ENCODE measurements around the gene GLIS2.
A peak's percentile ranks its signal among the peaks of the same experiment; 100 is the strongest.

The GLIS2 gene

DNA sequence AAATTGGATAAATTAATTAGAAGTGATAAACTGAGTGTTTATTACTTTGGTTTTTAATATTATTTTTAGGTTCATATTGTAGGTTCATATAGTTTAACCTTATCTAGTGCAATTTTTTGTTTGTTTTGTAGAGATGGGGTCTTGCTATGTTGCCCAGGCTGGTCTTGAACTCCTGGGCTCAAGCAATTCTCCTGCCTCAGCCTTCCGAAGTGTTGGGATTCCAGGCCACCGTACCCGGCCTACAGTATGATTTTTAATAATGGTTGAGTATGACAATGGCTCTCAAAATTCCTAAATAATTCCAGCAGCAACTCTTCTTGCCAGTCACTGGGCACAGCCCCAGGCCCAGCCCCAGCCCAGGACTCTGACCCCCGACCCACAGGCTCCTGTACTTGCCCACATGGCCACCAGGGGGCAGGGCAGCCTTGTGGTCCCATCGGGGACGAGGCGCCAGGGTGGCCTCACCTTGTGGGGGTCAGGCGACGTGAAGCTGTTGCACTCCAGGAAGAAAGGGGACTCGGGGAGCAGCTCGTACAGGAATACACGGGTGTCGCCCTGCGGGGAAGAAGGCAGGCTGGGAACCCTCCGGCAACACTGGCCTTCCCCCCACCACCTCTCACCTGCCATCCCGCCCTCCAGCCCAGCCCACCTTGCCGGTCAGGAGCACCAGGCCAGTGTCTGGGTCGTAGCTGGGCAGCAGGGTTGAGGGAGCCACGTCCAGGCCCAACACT is 43.1 kb downstream of the GLIS2 start:
- Mint-ChIP-seq H3K4me3 (no peak overlapping the region), H3K4me1 (ENCODE audit: low read depth) (no peaks in the 10 kb centered on the region), H3K36me3 (ENCODE audit: low read depth) (peaks cover 8% of the 10 kb centered on the region), H3K27me3 (no peaks in the 10 kb centered on the region), H3K27ac (no peak overlapping the region), H3K9me3 (no peaks in the 10 kb centered on the region)

- Mint-ChIP-seq H3K4me3 (no peak overlapping the region), H3K36me3 (ENCODE audit: low read depth) (peaks cover 8% of the 10 kb centered on the region), H3K27ac (no peak overlapping the region), H3K27me3 (no peaks in the 10 kb centered on the region), H3K4me1 (ENCODE audit: low read depth) (no peaks in the 10 kb centered on the region), H3K9me3 (no peaks in the 10 kb centered on the region)
These were observed 44.0 kb downstream of the GLIS2 start for GRCh38 chr16:4359914-4360313.

DNA sequence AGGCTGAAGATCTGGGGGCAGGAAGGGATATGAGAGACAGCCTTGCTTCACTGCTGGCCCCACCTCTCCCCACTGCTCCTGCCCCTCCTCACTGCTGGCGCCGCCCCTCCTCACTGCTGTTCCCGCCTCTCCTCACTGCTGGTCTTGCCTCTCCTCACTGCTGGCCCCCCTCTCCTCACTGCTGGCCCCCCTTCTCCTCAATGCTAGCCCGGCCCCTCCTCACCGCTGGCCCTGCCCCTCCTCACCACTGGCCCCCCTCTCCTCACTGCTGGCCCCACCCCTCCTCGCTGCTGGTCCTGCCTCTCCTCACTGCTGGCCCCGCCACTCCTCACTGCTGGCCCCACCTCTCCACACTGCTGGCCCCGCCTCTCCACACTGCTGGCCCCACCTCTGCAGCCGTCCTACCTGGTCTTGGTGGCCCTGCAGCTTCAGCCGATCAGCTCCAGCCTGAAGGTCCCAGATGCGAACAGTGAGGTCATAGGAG is 44.7 kb downstream of the GLIS2 start:
- no peaks in the 10 kb centered on the region for H3K9me3 Mint-ChIP-seq
- H3K4me3 Mint-ChIP-seq = no peak overlapping the region
- H3K27me3 Mint-ChIP-seq = no peaks in the 10 kb centered on the region
- no peaks in the 10 kb centered on the region for H3K4me1 Mint-ChIP-seq (ENCODE audit: low read depth)
- H3K36me3 Mint-ChIP-seq (ENCODE audit: low read depth) = peaks cover 8% of the 10 kb centered on the region
- H3K27ac Mint-ChIP-seq = no peak overlapping the region

- H3K27me3 Mint-ChIP-seq = no peaks in the 10 kb centered on the region
- no peak overlapping the region for H3K4me3 Mint-ChIP-seq
- H3K36me3 Mint-ChIP-seq (ENCODE audit: low read depth) = peaks cover 8% of the 10 kb centered on the region
- H3K27ac Mint-ChIP-seq = no peak overlapping the region
- no peaks in the 10 kb centered on the region for H3K4me1 Mint-ChIP-seq (ENCODE audit: low read depth)
- no peaks in the 10 kb centered on the region for H3K9me3 Mint-ChIP-seq
These were observed 45.4 kb downstream of the GLIS2 start for GRCh38 chr16:4361033-4361943.

DNA sequence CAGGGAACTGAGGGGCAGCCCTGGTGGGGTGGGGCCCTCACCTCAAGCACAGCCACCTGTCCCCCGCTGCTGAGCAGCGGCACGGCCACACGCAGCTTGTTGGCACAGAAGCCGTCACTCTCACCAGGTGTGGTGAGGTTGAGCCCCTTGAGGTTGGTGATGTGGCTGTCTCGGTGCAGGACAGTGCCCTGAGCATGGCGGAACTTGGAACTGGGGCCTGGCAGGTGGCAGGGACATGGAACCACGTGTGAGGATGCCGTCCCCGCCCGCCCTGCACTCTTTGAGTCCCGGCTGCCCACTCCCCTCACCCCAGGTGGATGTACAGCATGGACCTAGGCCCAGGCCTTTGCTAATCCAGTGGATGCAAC is 46.1 kb downstream of the GLIS2 start:
- H3K27me3 Mint-ChIP-seq = no peaks in the 10 kb centered on the region
- no peak overlapping the region for H3K4me3 Mint-ChIP-seq
- H3K9me3 Mint-ChIP-seq = no peaks in the 10 kb centered on the region
- H3K27ac Mint-ChIP-seq = no peak overlapping the region
- no peaks in the 10 kb centered on the region for H3K4me1 Mint-ChIP-seq (ENCODE audit: low read depth)
- H3K36me3 Mint-ChIP-seq (ENCODE audit: low read depth) = peaks cover 8% of the 10 kb centered on the region

DNA sequence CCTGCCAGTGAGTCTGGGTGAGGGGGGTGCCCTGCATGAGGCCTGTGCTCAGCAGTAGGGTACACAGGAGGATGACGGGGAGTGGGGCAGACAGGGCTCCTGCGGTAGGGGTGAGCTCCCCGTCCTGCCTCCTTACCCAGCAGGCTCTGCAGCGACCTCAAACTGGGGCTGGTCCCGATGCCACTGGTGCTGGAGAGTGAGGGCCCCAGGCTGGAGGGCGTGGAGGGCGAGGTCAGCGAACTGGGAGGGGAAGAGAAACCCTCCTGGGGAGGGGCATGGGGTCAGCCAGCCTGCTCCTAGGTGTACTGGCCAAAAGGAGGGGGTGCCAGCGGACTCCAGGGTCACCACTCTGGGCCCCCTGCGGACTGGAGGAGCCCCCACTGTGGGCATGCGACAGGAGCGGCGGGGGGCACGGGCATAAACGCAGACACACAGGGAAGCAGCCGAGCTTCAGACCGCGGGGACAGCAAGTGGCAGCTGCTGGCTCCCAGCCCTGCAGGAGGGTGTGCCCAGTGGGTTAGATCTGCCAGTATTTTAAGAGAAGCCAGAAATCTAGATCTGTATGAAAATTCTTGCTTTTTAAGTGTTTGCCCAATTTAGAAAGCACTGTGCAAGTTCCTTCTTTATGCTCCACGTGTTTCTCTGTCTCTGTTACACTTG is 46.7 kb downstream of the GLIS2 start:
- Mint-ChIP-seq H3K4me1 (ENCODE audit: low read depth) (no peaks in the 10 kb centered on the region), H3K27me3 (no peaks in the 10 kb centered on the region), H3K4me3 (no peak overlapping the region), H3K36me3 (ENCODE audit: low read depth) (peaks cover 14% of the 10 kb centered on the region), H3K27ac (no peak overlapping the region), H3K9me3 (no peaks in the 10 kb centered on the region)

DNA sequence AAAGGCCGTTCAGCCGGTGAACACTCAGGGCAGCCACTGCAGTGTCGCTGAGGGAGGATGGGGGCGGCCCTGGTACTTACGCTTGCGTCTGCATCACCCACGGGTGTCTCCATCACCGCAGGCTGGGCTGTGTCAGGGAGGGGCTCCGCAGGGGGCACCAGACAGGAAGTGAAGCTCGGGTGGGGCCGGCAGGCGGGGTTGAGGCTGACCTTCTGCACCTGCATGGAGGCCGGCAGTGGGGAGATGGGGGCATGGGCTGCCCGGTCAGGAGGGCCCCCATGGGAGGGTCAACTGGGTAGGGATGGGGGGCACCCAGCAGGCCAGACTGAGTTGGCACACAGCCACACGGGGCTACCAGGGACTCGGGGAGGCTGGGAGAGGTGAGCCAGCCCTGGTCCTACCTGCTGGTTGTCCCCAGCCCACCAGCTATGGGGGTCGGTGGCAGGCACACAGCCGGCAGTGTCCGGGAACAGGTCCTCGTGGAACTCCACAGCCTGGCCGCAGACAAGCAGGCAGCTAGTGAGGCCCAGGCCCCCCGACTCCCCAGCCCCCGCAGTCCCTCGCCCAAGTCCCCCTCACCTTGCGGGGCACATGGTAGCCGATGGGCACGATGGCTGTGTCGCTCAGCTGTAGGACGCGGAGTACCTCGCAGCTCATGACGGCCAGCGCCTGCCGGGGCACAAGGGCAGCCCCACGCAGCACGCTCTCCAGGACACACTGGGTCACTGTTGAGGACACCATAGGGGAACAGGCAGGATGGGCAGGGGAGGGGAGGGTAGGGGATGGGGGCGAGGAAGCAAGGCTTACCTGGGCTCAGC is 48.5 kb downstream of the GLIS2 start:
- Mint-ChIP-seq H3K4me3 (no peak overlapping the region), H3K9me3 (no peaks in the 10 kb centered on the region), H3K36me3 (ENCODE audit: low read depth) (peaks cover 12% of the 10 kb centered on the region), H3K4me1 (ENCODE audit: low read depth) (no peaks in the 10 kb centered on the region), H3K27me3 (no peaks in the 10 kb centered on the region), H3K27ac (no peak overlapping the region)

DNA sequence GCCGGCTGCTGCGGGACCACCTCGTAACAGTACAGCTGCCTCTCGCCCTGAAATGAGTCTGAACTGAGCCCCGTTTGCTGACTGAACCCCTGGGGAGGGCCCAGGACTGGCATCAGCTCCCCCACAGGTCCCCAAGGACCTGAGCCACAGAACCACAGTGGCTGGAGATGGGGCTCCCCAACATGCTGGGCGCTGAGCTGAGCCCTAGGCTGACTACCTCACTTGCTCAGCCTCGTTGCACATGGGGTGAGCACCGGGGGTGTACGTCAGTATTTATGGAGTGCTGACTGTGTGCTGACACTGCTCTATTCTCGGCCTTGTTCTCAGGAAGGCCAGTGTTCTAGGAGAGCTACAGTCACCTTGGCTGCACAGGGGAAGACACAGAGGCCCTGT is 49.1 kb downstream of the GLIS2 start:
- H3K9me3 Mint-ChIP-seq = no peaks in the 10 kb centered on the region
- H3K4me1 Mint-ChIP-seq (ENCODE audit: low read depth) = no peaks in the 10 kb centered on the region
- H3K36me3 Mint-ChIP-seq (ENCODE audit: low read depth) = peaks cover 12% of the 10 kb centered on the region
- H3K27ac Mint-ChIP-seq = no peak overlapping the region
- H3K27me3 Mint-ChIP-seq = no peaks in the 10 kb centered on the region
- no peak overlapping the region for H3K4me3 Mint-ChIP-seq

DNA sequence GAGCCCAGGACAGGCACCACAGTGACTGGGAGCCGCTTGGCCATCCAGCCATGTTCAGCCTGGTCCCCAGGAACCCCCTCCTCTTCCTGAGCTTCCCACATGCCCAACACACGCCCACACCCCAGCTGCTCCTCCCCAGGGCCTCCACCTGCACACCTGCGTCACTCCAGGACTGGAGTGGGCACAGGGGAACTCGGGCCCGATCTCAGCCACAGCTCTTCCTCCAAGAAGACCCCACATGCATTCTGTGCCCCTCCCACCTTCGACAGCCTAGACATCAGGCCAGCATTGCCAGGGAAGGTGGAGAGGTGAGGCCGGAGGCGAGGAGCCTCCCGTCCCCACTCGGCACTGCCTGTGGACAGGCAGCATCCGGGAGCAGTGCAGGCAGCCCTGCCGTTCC is 49.7 kb downstream of the GLIS2 start:
- no peaks in the 10 kb centered on the region for H3K9me3 Mint-ChIP-seq
- H3K4me1 Mint-ChIP-seq (ENCODE audit: low read depth) = no peaks in the 10 kb centered on the region
- H3K4me3 Mint-ChIP-seq = no peak overlapping the region
- H3K36me3 Mint-ChIP-seq (ENCODE audit: low read depth) = peaks cover 12% of the 10 kb centered on the region
- no peaks in the 10 kb centered on the region for H3K27me3 Mint-ChIP-seq
- H3K27ac Mint-ChIP-seq = no peak overlapping the region

DNA sequence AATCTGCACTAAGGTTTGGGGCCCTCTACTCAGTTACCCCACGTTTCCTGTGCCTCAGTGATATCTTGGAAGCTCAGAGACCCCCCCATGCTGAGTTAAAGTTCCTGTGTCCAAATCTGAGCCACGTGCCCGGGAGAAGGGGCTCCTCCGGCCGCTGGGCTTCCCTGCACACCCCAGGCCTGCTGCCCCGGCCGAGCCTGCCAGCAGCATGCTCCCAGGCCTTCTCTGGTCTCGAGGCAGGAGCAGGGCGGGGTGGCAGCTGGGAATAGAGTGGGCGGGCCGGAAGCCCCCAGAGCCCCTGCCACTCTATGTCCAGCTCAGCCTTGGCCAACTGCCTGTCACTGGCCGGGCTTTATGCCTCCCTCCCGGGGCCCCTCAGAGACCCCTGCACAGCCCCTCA is 50.1 kb downstream of the GLIS2 start:
- Mint-ChIP-seq H3K9me3 (no peaks in the 10 kb centered on the region), H3K4me3 (no peak overlapping the region), H3K36me3 (ENCODE audit: low read depth) (peaks cover 12% of the 10 kb centered on the region), H3K27me3 (no peaks in the 10 kb centered on the region), H3K27ac (no peak overlapping the region), H3K4me1 (ENCODE audit: low read depth) (no peaks in the 10 kb centered on the region)

DNA sequence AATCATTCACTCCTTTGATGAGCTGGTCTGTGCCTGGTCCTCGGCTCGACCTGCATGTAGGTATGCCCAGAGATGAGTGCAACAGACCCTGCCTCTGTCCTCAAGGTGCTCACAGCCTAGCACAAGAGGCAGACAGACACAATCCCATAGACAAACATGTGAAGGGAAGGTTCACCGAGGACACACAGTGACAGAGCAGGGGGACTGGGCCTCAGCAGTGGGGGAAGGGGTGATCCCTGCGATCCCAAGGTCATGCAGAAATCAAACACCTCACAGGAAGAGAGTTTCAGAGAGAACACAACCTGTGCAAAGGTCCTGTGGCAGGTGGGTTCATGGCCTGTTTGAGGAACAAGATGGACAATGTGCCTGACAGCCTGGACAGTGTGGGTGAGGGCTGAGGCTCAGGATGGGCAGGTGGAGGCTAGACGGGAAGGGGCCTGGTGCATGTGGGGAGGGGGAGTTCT is 51.6 kb downstream of the GLIS2 start:
- no peaks in the 10 kb centered on the region for H3K27me3 Mint-ChIP-seq
- H3K9me3 Mint-ChIP-seq = no peaks in the 10 kb centered on the region
- peak overlapping the region; percentile 75 for H3K27ac Mint-ChIP-seq
- peaks cover 12% of the 10 kb centered on the region for H3K36me3 Mint-ChIP-seq (ENCODE audit: low read depth)
- H3K4me3 Mint-ChIP-seq = no peak overlapping the region
- no peaks in the 10 kb centered on the region for H3K4me1 Mint-ChIP-seq (ENCODE audit: low read depth)

- peaks cover 7% of the 10 kb centered on the region for H3K36me3 Mint-ChIP-seq (ENCODE audit: low read depth)
- no peak overlapping the region for H3K27ac Mint-ChIP-seq
These were observed 53.3 kb downstream of the GLIS2 start for GRCh38 chr16:4369007-4369733.

GRCh38 chr16:4370151-4370550 is 54.3 kb downstream of the GLIS2 start:
- Mint-ChIP-seq H3K27me3 (no peaks in the 10 kb centered on the region), H3K27ac (no peak overlapping the region), H3K9me3 (no peaks in the 10 kb centered on the region), H3K4me3 (no peak overlapping the region), H3K36me3 (ENCODE audit: low read depth) (peaks cover 7% of the 10 kb centered on the region), H3K4me1 (ENCODE audit: low read depth) (no peaks in the 10 kb centered on the region)

More at GRCh38 chr16:4369007-4369733, 53.3 kb downstream of the GLIS2 start:
- H3K27me3 Mint-ChIP-seq = no peaks in the 10 kb centered on the region
- no peak overlapping the region for H3K4me3 Mint-ChIP-seq
- no peaks in the 10 kb centered on the region for H3K9me3 Mint-ChIP-seq
- H3K4me1 Mint-ChIP-seq (ENCODE audit: low read depth) = no peaks in the 10 kb centered on the region
